Panc1 (cell line): ENCODE measurements around the gene GUCY2F.

ENCODE experiments used
- SIN3A ChIP-seq: IDR thresholded peaks from 2 replicates; pipeline ENCODE4 v1.6.1; 2012; ENCODE audit warnings: low read depth, mild to moderate bottlenecking, low read length, moderate library complexity, borderline replicate concordance; ENCODE audit not compliant: insufficient read depth
- TF ChIP-seq, protein P1 (sequence below): fragments of 450-650 bp; IDR thresholded peaks from 2 replicates; pipeline ENCODE4 v1.5.1; 2017; ENCODE audit warnings: mild to moderate bottlenecking
- TF ChIP-seq, protein P2 (sequence below), 2 experiments: IDR thresholded peaks; 2 replicates each; pipeline ENCODE4 v1.6.1; 2011 to 2012; ENCODE audit warnings: low read depth in 2 of 2, control low read depth in 1 of 2, low read length in 1 of 2, mild to moderate bottlenecking in 1 of 2, moderate library complexity in 1 of 2; ENCODE audit not compliant: insufficient read depth in 1 of 2

- TF ChIP-seq, protein P1, sequence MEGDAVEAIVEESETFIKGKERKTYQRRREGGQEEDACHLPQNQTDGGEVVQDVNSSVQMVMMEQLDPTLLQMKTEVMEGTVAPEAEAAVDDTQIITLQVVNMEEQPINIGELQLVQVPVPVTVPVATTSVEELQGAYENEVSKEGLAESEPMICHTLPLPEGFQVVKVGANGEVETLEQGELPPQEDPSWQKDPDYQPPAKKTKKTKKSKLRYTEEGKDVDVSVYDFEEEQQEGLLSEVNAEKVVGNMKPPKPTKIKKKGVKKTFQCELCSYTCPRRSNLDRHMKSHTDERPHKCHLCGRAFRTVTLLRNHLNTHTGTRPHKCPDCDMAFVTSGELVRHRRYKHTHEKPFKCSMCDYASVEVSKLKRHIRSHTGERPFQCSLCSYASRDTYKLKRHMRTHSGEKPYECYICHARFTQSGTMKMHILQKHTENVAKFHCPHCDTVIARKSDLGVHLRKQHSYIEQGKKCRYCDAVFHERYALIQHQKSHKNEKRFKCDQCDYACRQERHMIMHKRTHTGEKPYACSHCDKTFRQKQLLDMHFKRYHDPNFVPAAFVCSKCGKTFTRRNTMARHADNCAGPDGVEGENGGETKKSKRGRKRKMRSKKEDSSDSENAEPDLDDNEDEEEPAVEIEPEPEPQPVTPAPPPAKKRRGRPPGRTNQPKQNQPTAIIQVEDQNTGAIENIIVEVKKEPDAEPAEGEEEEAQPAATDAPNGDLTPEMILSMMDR: no peak
- TF ChIP-seq SIN3A: no peak
- TF ChIP-seq, protein P2, sequence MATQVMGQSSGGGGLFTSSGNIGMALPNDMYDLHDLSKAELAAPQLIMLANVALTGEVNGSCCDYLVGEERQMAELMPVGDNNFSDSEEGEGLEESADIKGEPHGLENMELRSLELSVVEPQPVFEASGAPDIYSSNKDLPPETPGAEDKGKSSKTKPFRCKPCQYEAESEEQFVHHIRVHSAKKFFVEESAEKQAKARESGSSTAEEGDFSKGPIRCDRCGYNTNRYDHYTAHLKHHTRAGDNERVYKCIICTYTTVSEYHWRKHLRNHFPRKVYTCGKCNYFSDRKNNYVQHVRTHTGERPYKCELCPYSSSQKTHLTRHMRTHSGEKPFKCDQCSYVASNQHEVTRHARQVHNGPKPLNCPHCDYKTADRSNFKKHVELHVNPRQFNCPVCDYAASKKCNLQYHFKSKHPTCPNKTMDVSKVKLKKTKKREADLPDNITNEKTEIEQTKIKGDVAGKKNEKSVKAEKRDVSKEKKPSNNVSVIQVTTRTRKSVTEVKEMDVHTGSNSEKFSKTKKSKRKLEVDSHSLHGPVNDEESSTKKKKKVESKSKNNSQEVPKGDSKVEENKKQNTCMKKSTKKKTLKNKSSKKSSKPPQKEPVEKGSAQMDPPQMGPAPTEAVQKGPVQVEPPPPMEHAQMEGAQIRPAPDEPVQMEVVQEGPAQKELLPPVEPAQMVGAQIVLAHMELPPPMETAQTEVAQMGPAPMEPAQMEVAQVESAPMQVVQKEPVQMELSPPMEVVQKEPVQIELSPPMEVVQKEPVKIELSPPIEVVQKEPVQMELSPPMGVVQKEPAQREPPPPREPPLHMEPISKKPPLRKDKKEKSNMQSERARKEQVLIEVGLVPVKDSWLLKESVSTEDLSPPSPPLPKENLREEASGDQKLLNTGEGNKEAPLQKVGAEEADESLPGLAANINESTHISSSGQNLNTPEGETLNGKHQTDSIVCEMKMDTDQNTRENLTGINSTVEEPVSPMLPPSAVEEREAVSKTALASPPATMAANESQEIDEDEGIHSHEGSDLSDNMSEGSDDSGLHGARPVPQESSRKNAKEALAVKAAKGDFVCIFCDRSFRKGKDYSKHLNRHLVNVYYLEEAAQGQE (IDR thresholded peaks at IDR 0.05; ENCODE audit: insufficient read depth in 1 of 2, low read depth in 2 of 2, low read length in 1 of 2): no peak
These were observed 129.8 kb downstream of the GUCY2F start for GRCh38 chrX:109352066-109352588.
